HUDEP-2 (cell line): ENCODE data around the gene ZNF367.
A peak's percentile ranks its signal among the peaks of the same experiment; 100 is the strongest.
"Not testable (repeated sequence)": the region's sequence is repeated elsewhere in the genome, so short reads cannot be mapped to it uniquely, and the experiment has no call there.

Experiments used
- DNase-seq, 76 experiments: peaks; one replicate each; lab custom pipeline; 2025; ENCODE audit not compliant: unreplicated experiment in 76 of 76; lab: John Stamatoyannopoulos, UW

Gene ZNF367

GRCh38 chr9:96375507-96375906 lies 42.7 kb downstream of the ZNF367 start:
- DNase-seq: not testable (repeated sequence)

GRCh38 chr9:96367943-96368342 lies 50.2 kb downstream of the ZNF367 start:
- DNase-seq: no peak

- peak in 19 of 76 experiments; percentile 3 to 45 (median 22) for DNase-seq
These were observed 54.8 kb downstream of the ZNF367 start for GRCh38 chr9:96363175-96363967.

- DNase-seq: not testable (repeated sequence)
These were observed 56.1 kb downstream of the ZNF367 start for GRCh38 chr9:96362119-96362518.

- DNase-seq: no peak
These were observed 56.5 kb downstream of the ZNF367 start for GRCh38 chr9:96361668-96362067.

GRCh38 chr9:96360976-96361375 lies 57.2 kb downstream of the ZNF367 start:
- DNase-seq: no peak

- DNase-seq: not testable (repeated sequence)
These were observed 57.6 kb downstream of the ZNF367 start for GRCh38 chr9:96360523-96360922.

GRCh38 chr9:96350866-96351265 lies 67.3 kb downstream of the ZNF367 start:
- no peak for DNase-seq

- no peak for DNase-seq
These were observed 69.9 kb downstream of the ZNF367 start for GRCh38 chr9:96348261-96348660.

GRCh38 chr9:96345551-96345950 lies 72.6 kb downstream of the ZNF367 start:
- no peak for DNase-seq

GRCh38 chr9:96344458-96345180 lies 73.6 kb downstream of the ZNF367 start:
- DNase-seq: peak in 20 of 76 experiments; percentile 1 to 39 (median 12)

- no peak for DNase-seq
These were observed 74.4 kb downstream of the ZNF367 start for GRCh38 chr9:96343515-96344360.

GRCh38 chr9:96342571-96343245 lies 75.5 kb downstream of the ZNF367 start:
- DNase-seq: no peak

- no peak for DNase-seq
These were observed 77.5 kb downstream of the ZNF367 start for GRCh38 chr9:96340707-96341106.

GRCh38 chr9:96338299-96338698 lies 79.9 kb downstream of the ZNF367 start:
- DNase-seq: no peak
